Activated naive CD4-positive, alpha-beta T cell treated with anti-CD3 and anti-CD28 coated beads, Interleukin-2, amount 10 ng/mL, durations not matched to agents 7 days and 5 days (primary cell): ENCODE results near the gene JAG2.

Experiments
- CTCF ChIA-PET: fragments of 350-600 bp; sonication (Branson Sonifier 250); formaldehyde crosslinking; loops from one replicate; lab custom pipeline; 2021; ENCODE audit warnings: antibody characterized with exemption; lab: Charles Lee
- DNase-seq: peaks from one replicate; pipeline ENCODE4 v3.0.0-alpha.2; 2020
- H3K27ac Mint-ChIP-seq: one replicate; pipeline ENCODE4 v1.8.0; 2021; ENCODE audit warnings: mild to moderate bottlenecking, moderate library complexity, mixed read lengths
- H3K27me3 Mint-ChIP-seq: one replicate; pipeline ENCODE4 v1.8.0; 2021; ENCODE audit warnings: mild to moderate bottlenecking, mixed read lengths
- H3K36me3 Mint-ChIP-seq: one replicate; pipeline ENCODE4 v1.8.0; 2021; ENCODE audit warnings: mixed read lengths
- H3K4me1 Mint-ChIP-seq: one replicate; pipeline ENCODE4 v1.8.0; 2021; ENCODE audit warnings: mixed read lengths
- H3K4me3 Mint-ChIP-seq: one replicate; pipeline ENCODE4 v1.8.0; 2021; ENCODE audit warnings: mild to moderate bottlenecking, moderate library complexity, mixed read lengths
- H3K9me3 Mint-ChIP-seq: one replicate; pipeline ENCODE4 v1.8.0; 2021; ENCODE audit warnings: mixed read lengths

The JAG2 gene

DNA sequence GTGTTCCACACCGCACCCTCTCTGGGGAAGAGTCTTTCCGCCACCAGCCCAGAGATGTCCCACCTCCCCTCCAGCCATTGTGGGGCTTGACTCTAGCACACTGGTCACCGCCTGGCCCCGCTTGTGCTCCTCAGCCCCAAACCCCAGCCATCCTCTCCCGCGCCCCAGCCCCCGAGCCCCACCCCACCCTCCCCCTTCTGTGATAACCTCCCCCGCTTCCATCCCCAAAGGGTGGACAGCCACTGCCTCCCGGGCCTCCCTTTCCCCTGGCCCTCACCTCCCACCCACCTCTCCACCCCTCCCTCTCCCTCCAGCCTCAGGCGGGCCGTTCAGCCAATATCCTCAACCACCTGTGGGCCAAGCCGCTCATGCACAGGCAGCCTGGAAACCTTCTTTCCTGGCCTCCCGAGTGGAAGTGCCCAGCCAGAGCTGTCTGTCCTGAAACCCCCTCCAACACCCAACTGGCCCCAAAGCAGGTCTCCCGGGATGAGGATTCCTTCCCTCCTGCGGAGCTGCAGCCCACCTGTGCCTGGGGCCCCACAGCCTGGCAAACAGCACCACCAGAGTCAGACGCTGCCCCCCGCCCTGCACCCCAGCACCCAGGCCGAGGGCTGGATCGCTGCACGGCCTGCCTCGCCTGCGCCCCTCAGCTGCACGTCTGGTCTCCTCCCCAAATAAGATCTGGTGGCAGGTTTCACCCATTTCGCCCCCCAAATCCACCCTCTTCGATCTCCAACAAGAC, 39.6 kb upstream of the JAG2 start:
- H3K27ac Mint-ChIP-seq, result no peak overlapping the region
- peaks cover 2% of the 10 kb centered on the region for H3K36me3 Mint-ChIP-seq
- no peak overlapping the region for H3K4me3 Mint-ChIP-seq
- no peak for DNase-seq
- CTCF ChIA-PET, result no interaction called here
- peaks cover 12% of the 10 kb centered on the region for H3K27me3 Mint-ChIP-seq
- H3K4me1 Mint-ChIP-seq, result peaks cover 4% of the 10 kb centered on the region
- H3K9me3 Mint-ChIP-seq, result no peaks in the 10 kb centered on the region

DNA sequence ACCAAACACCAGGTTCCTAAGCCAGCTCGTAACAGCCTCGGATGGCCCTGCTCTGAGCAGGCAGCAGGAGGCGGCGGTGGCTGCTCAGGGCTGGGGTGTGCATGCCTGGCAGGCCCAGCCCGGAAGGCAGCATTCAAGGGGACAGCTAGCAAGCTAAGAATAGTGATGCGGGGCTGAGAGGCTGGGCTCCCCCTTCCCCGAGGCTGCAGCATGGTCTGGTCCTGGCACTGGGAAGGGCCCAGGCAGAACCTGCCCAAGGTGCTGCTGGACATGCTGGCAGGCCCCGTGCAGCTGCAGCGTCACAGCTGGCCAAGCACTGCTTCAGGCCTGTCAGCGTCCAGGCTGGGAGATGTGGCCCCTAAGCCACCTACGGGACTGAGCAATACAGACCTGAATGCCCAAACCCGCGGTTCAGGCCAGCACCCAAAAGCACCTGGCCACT, 38.9 kb upstream of the JAG2 start:
- Mint-ChIP-seq H3K27me3 (peaks cover 14% of the 10 kb centered on the region), H3K4me3 (no peak overlapping the region), H3K36me3 (peaks cover 2% of the 10 kb centered on the region), H3K4me1 (peaks cover 10% of the 10 kb centered on the region), H3K27ac (no peak overlapping the region), H3K9me3 (no peaks in the 10 kb centered on the region)
- no peak for DNase-seq
- CTCF ChIA-PET, result interaction anchor here (0.7 to 1.3 kb wide), 2 partner anchors 127 to 145 kb away, joined by 3 to 4 read pairs; no protein-coding TSS in a partner anchor

DNA sequence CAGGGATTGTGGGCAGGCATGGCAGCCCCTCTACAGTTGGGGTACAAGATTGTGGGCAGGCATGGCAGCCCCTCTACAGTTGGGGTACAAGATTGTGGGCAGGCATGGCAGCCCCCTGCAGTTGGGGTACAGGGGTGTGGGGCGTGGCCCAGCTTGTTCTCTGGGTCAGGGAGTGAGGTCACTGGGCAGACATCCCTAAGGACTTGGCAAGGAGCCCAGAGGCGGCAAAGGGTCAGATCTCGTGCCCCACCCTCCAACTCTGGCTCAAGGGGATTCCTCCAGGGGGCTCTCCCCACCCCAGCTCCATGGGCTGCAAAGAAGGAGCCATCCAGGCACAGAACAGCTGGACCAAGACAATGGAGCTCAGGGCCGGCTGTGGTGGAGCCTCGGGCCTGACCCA, 38.3 kb upstream of the JAG2 start:
- DNase-seq, result no peak
- no peaks in the 10 kb centered on the region for H3K36me3 Mint-ChIP-seq
- H3K9me3 Mint-ChIP-seq, result no peaks in the 10 kb centered on the region
- H3K4me1 Mint-ChIP-seq, result peaks cover 16% of the 10 kb centered on the region
- no peak overlapping the region for H3K4me3 Mint-ChIP-seq
- H3K27ac Mint-ChIP-seq, result no peak overlapping the region
- CTCF ChIA-PET, result interaction anchor here (0.7 to 1.3 kb wide), 2 partner anchors 127 to 145 kb away, joined by 3 to 4 read pairs; no protein-coding TSS in a partner anchor
- peaks cover 15% of the 10 kb centered on the region for H3K27me3 Mint-ChIP-seq

DNA sequence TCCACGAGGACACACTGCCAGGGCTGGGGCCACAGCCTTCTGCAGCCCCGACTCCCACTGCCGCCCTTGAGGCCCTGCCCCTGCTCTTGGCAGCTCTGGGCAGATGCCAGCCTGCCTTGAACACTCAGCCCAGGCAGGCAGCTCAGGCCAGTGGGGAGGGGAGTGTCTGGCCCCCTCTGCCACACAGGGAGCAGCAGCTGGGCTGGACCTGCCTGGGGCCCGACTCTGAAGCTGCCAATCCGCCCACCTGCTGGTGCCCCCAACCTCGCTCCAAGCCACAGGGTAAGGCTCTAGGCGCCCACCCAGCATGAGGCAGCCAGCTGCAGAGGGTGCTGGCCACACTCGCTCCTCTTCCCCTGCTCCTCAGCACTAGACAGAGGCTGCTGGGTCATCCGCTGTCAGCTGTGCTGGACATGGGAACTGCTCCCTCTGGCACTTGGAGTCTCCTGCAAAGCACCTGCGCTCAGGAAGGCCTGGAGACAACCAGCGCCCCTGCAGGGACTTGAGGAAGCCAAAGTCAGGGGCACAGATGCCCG, 37.2 kb upstream of the JAG2 start:
- no peak overlapping the region for H3K4me3 Mint-ChIP-seq
- H3K4me1 Mint-ChIP-seq, result peaks cover 20% of the 10 kb centered on the region
- CTCF ChIA-PET, result interaction anchor here (1.5 to 5.6 kb wide), 2 partner anchors 95 to 145 kb away, joined by 4 to 31 read pairs; partner anchors contain the start of gene BRF1
- no peak overlapping the region for H3K27ac Mint-ChIP-seq
- DNase-seq, result no peak
- H3K9me3 Mint-ChIP-seq, result no peaks in the 10 kb centered on the region
- H3K27me3 Mint-ChIP-seq, result peaks cover 22% of the 10 kb centered on the region
- no peaks in the 10 kb centered on the region for H3K36me3 Mint-ChIP-seq

DNA sequence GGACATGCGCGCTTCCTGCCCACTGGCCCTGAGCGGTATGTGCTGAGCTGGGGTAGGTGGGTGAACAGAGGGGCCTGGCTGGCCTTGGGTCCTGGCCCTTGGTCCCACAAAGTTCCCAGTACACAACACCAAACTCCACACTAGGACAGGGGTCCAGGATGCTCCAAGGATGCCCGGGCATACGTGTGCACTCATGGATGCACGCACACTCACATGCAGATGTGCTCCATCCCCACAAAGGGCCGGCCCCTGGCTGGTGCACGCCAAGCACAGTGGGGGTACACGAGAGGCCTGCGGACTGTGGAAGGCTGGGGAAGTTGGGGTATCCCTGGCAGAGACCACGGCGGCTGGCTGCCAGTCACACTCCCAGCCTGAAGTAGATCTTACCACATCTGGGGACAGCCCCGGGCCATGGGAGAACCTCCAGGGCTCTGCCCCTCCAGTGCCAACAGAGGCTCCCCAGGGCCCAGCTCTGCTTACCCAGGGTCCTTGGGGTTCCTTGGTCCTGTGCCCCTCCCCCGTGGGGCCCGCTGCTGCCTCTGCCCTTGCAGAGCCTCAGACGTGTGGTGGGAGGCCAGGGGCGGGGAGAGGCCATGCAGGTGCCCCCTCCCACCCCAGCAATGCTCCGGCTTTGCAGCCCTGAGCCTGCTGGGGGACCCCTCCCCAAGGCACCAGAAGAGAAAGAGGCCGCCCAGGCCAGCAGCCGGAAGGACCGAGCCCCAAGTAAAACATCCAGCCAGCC, 36.5 kb upstream of the JAG2 start:
- Mint-ChIP-seq H3K27ac (no peak overlapping the region), H3K9me3 (no peaks in the 10 kb centered on the region)
- CTCF ChIA-PET, result interaction anchor here (1.3 to 5.6 kb wide), 3 partner anchors 29 to 146 kb away, joined by 3 to 31 read pairs (median 4); partner anchors contain the start of gene BRF1

DNA sequence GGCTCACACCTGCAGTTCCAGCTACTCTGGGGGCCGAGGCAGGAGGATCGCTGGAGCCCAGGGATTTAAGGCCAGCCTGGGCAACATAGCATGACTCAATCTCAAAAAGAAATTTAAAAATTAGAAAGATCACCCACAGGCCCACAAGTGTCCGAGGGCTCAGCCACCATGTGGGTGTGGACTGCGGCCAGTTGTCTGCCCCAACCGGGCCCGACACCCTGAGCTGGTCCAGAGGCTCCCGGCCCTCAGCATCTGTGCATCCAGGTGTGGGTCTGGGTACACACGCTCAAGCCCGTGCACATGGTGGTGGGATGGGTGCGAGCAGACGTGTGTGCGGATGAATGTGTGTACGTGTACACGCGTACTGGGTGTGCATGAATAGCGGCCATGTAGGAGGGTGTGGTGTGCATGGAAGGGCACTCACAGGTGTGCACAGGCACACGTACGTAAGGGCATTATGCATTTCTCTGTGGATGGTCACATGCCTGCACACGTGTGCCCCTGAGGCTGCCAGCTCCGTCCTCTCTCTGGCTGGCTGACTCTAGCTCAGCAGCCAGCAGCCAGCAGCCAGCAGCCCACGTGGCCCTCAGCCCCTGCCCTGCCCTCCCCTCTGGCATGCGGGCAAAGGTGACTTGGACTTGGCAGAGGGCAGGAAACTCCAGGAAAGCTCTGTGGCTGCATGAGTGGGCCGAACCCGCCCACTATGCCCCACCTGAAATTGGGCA, 35.8 kb upstream of the JAG2 start:
- Mint-ChIP-seq H3K36me3 (no peaks in the 10 kb centered on the region), H3K9me3 (no peaks in the 10 kb centered on the region), H3K4me1 (peaks cover 25% of the 10 kb centered on the region), H3K4me3 (no peak overlapping the region), H3K27ac (no peak overlapping the region), H3K27me3 (peaks cover 36% of the 10 kb centered on the region)
- no peak for DNase-seq
- CTCF ChIA-PET, result interaction anchor here (1.3 to 5.6 kb wide), 3 partner anchors 29 to 147 kb away, joined by 3 to 31 read pairs (median 4); partner anchors contain the start of gene BRF1

More for the DNA sequence above, 36.5 kb upstream of the JAG2 start:
- DNase-seq, result no peak
- Mint-ChIP-seq H3K4me1 (peaks cover 23% of the 10 kb centered on the region), H3K4me3 (no peak overlapping the region), H3K27me3 (peaks cover 28% of the 10 kb centered on the region), H3K36me3 (no peaks in the 10 kb centered on the region)

DNA sequence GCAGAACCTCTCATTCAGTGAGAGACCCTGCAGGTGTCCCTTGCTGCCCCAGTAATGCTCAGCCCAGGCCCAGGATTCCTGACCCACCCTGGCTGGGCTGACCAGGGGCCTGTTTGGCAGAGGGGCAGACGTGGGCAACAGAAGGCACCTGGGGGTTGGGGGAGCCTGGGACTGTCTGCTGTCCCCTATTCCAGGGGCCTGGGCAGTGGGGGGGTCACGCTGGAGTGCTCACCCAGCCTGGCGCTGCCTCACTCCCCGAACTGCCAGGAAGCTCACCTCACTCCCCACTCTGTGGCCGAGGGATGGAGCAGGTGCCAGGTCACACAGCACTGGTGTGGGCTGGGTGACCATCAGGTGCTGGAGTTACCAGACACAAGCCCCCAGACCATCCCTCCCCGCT, 35.1 kb upstream of the JAG2 start:
- Mint-ChIP-seq H3K36me3 (no peaks in the 10 kb centered on the region), H3K9me3 (no peaks in the 10 kb centered on the region), H3K27me3 (peaks cover 42% of the 10 kb centered on the region), H3K27ac (no peak overlapping the region), H3K4me1 (peaks cover 25% of the 10 kb centered on the region), H3K4me3 (no peak overlapping the region)
- CTCF ChIA-PET, result interaction anchor here (0.6 to 5.6 kb wide), 5 partner anchors 10 to 189 kb away, joined by 3 to 31 read pairs (median 3); partner anchors contain the start of gene BRF1
- DNase-seq, result no peak

DNA sequence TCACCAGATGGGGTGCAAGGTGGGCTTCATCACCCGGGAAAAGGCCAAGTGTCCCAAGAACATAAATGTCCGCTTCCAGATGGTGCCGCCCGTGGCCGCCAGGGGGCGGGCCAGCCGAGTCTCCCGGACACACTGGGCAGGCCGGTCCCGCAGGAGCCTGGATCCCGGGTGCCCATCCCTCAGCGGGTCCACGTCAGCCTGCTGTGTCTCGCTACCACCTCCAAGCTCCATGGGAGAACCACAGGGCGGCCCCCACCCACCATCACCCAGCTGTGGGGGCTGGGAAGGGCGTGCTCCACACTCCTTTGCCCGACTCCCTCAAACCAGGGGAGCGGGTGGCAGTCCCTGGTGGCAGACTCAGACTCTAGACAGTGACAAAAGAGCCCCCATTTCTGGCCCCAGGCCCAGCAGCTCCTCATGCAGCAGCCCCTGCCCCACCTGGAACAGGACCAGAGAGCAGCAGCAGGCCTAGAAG, 34.5 kb upstream of the JAG2 start:
- Mint-ChIP-seq H3K27me3 (peaks cover 49% of the 10 kb centered on the region), H3K4me1 (peaks cover 25% of the 10 kb centered on the region), H3K36me3 (no peaks in the 10 kb centered on the region), H3K4me3 (no peak overlapping the region), H3K27ac (no peak overlapping the region), H3K9me3 (no peaks in the 10 kb centered on the region)
- CTCF ChIA-PET, result interaction anchor here (0.6 to 5.6 kb wide), 4 partner anchors 9 to 189 kb away, joined by 3 to 31 read pairs (median 4); partner anchors contain the start of gene BRF1
- DNase-seq, result peak; percentile 74

DNA sequence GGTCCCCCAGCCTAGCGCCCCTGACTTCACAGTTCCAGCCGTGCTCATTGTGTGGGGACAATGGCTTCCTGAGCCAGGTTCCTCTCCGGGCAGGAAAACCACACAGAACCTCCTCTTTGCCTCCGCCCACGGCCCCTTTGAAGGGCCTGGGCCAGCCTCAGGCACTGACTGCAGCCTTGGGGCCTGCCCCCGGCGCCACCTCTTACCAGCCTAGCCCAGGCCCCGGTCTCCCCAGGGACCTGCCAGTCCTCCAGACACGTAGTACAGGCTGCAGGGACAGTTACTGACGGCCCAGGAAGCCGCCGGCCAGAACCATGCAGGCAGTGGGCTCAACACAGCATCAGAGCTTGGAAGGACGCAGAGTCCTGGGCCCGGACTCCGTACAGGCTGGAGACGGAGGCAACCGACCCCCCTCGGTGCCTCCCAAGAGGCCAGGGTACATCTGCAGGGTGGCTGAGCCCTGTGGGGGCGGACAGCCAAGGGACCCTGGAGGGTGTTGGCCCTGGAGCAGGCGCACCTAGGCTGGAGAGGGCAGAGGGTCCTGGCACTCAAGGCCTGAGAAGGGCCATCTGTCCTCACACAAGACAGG, 33.4 kb upstream of the JAG2 start:
- CTCF ChIA-PET, result interaction anchor here (0.9 to 5.6 kb wide), 7 partner anchors 112 to 149 kb away, joined by 3 to 31 read pairs (median 4); partner anchors contain the start of gene PACS2
- no peak overlapping the region for H3K4me3 Mint-ChIP-seq

DNA sequence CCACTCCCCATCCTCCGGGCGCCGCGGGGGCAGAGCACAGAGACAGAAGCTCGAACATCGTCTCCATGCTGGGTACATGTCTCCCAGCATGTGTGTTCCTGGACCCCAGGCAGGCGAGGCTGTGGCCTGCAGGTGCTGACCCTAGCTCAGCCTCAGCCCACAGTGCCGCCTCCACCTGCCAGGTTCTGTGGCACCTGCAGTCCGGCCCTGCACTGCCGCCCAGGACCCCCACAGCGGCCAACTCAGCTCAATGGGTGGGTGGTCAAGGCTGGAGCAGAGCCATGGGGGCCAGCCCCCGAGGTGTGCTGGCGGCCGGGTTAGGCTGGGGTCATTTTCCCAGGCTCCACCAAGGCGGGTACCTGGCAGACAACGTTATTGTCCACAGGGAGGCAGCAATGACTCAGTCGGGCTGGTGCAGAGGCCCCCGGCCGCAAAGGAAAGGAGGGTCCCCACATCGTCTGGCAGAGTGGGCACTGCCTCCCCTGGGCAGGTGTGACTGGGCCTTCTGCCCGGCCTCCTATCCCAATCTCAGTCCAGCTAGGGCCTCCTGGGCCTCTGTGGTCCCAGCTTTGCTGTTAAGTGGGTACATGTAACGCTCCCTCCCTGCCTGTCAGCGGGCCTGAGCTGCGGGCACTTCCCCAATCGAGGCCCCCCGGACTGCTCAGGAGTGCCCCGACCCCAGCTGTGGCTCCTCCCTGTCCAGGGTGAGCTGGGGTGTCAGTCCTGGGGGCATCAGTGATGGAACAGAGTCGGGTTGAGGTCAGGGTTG, 32.8 kb upstream of the JAG2 start:
- Mint-ChIP-seq H3K27ac (no peak overlapping the region), H3K27me3 (peaks cover 66% of the 10 kb centered on the region), H3K4me3 (no peak overlapping the region), H3K36me3 (no peaks in the 10 kb centered on the region), H3K9me3 (no peaks in the 10 kb centered on the region), H3K4me1 (peaks cover 25% of the 10 kb centered on the region)
- DNase-seq, result no peak
- CTCF ChIA-PET, result interaction anchor here (0.9 to 5.6 kb wide), 8 partner anchors 12 to 150 kb away, joined by 3 to 31 read pairs (median 4); partner anchors contain the start of gene PACS2

More for the DNA sequence above, 33.4 kb upstream of the JAG2 start:
- no peaks in the 10 kb centered on the region for H3K36me3 Mint-ChIP-seq
- H3K27ac Mint-ChIP-seq, result no peak overlapping the region
- H3K9me3 Mint-ChIP-seq, result no peaks in the 10 kb centered on the region
- peak; percentile 68 for DNase-seq
- peaks cover 25% of the 10 kb centered on the region for H3K4me1 Mint-ChIP-seq
- peaks cover 59% of the 10 kb centered on the region for H3K27me3 Mint-ChIP-seq

DNA sequence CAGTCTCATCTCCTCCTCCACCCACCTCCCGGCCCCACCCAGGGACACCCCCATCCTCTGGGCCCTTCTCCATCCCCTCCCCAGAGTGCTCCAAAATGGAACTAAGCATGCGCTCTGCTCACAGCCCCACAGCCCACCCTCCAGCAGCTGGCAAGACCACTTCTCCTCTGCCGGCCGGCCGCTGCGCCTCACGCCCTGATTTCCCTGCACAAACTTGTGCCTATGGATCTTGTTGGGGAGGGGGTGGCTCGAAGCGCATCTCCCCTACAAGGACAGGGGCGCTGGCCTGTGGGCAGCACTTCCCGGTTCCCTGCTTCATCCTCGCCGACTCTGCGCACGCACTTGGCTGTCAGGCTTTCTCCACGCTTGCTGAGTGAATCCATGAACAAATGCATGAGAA, 32.1 kb upstream of the JAG2 start:
- CTCF ChIA-PET, result interaction anchor here (0.9 to 5.6 kb wide), 3 partner anchors 13 to 150 kb away, joined by 3 to 31 read pairs (median 6); no protein-coding TSS in a partner anchor

DNA sequence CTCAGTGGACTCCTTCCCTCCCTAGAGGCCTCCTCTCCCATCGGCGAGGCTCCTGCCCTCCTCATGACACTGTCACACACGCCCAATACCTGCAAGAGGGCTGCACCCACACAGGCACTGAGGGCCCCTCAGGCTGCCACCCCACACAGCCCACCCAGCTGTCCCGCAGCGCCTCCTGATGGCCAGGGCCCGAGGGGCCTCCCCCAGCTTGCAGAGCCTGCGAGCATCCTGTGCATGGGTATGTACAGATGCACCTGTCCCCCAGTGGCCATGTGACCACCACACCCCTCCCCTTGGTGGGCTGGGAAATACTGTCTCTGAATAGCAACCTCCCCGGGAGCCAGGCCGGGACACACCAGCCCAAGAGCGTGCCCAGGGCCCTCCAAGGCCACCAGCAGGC, 31.5 kb upstream of the JAG2 start:
- H3K4me3 Mint-ChIP-seq, result no peak overlapping the region
- H3K36me3 Mint-ChIP-seq, result no peaks in the 10 kb centered on the region
- H3K9me3 Mint-ChIP-seq, result no peaks in the 10 kb centered on the region
- CTCF ChIA-PET, result interaction anchor here (1.0 to 1.6 kb wide), 3 partner anchors 30 to 110 kb away, joined by 3 to 6 read pairs (median 5); no protein-coding TSS in a partner anchor
- peaks cover 36% of the 10 kb centered on the region for H3K4me1 Mint-ChIP-seq
- peaks cover 74% of the 10 kb centered on the region for H3K27me3 Mint-ChIP-seq
- DNase-seq, result no peak
- H3K27ac Mint-ChIP-seq, result no peak overlapping the region

More for the DNA sequence above, 32.1 kb upstream of the JAG2 start:
- Mint-ChIP-seq H3K9me3 (no peaks in the 10 kb centered on the region), H3K27me3 (peaks cover 69% of the 10 kb centered on the region), H3K36me3 (no peaks in the 10 kb centered on the region), H3K27ac (no peak overlapping the region), H3K4me3 (no peak overlapping the region), H3K4me1 (peaks cover 32% of the 10 kb centered on the region)
- no peak for DNase-seq
